Left ventricle myocardium superior (tissue), 1 donor: Measurements from ENCODE around the gene SPRYD7. TPM values are rescaled to one million over a fixed set of nuclear protein-coding genes. Genes with fewer than 3 reads are reported as not detected.
"Not testable (repeated sequence)": the region's sequence is repeated elsewhere in the genome, so short reads cannot be mapped to it uniquely, and the experiment has no call there.

Source experiments
- ATAC-seq: fragments of 200-7000 bp; cut with Tn5 transposase; one replicate; pipeline ENCODE4 v1.9.1; 2020; ENCODE audit warnings: mild to moderate bottlenecking, moderate library complexity
- DNase-seq: peaks from one replicate; pipeline ENCODE4 v3.0.0-alpha.2; 2020
- intact Hi-C: fragments of 100-400 bp; cut with micrococcal nuclease; formaldehyde crosslinking; loops from one replicate; pipeline ENCODE4 v1.11.0; 2022
- total RNA-seq: library from RNA; stranded (reverse); fragmentation: NEBNext Ultra II Directional; extraction: Animal tissue kit (Norgen Biotek cat#: 25700); gene quantifications from one replicate; pipeline ENCODE4 v1.2.1, GENCODE V29; 2021
- donor health status: DM: no; HTN: yes; CAD: no; lungs with severe emphysema.

Gene SPRYD7
- total RNA-seq, 1 donor from 2014 or later: 11.8 TPM

GRCh38 chr13:49935171-49936074, 717 bp downstream of the SPRYD7 start:
- ATAC-seq (peak; percentile 36), DNase-seq (no peak)
- intact Hi-C loops: no loop called here

GRCh38 chr13:49933511-49933910, 2.6 kb downstream of the SPRYD7 start:
- intact Hi-C loops: no loop called here
- DNase-seq: no peak
- ATAC-seq: no peak

GRCh38 chr13:49932868-49933267, 3.3 kb downstream of the SPRYD7 start:
- intact Hi-C loops: no loop called here
- ATAC-seq (no peak), DNase-seq (no peak)

- intact Hi-C loops: no loop called here
- DNase-seq (no peak), ATAC-seq (no peak)
Measured at GRCh38 chr13:49932066-49932465, 4.1 kb downstream of the SPRYD7 start.

GRCh38 chr13:49927755-49928154, 8.4 kb downstream of the SPRYD7 start:
- no peak for DNase-seq
- no peak for ATAC-seq
- intact Hi-C loops: no loop called here

GRCh38 chr13:49925881-49926418, 10.2 kb downstream of the SPRYD7 start:
- ATAC-seq (no peak), DNase-seq (no peak)
- intact Hi-C loops: no loop called here

- DNase-seq (no peak), ATAC-seq (no peak)
- intact Hi-C loops: no loop called here
Measured at GRCh38 chr13:49922301-49922700, 13.8 kb downstream of the SPRYD7 start.

GRCh38 chr13:49920969-49921368, 15.2 kb downstream of the SPRYD7 start:
- intact Hi-C loops: not testable (repeated sequence)

GRCh38 chr13:49918106-49918505, 18.0 kb downstream of the SPRYD7 start:
- DNase-seq, ATAC-seq, intact Hi-C loops: not testable (repeated sequence)

More at GRCh38 chr13:49920969-49921368, 15.2 kb downstream of the SPRYD7 start:
- DNase-seq, ATAC-seq: not testable (repeated sequence)

- DNase-seq: no peak
- intact Hi-C loops: no loop called here
- no peak for ATAC-seq
Measured at GRCh38 chr13:49914947-49915346, 21.2 kb downstream of the SPRYD7 start.

GRCh38 chr13:49908637-49909036, 27.5 kb downstream of the SPRYD7 start:
- intact Hi-C loops: no loop called here
- DNase-seq (no peak), ATAC-seq (no peak)

- DNase-seq: no peak
- ATAC-seq: no peak
Measured at GRCh38 chr13:49904729-49905456, 31.2 kb downstream of the SPRYD7 start.

GRCh38 chr13:49898792-49899191, 37.3 kb downstream of the SPRYD7 start:
- ATAC-seq (no peak), DNase-seq (no peak)

More at GRCh38 chr13:49904729-49905456, 31.2 kb downstream of the SPRYD7 start:
- intact Hi-C loops: no loop called here

GRCh38 chr13:49897713-49898112, 38.4 kb downstream of the SPRYD7 start:
- DNase-seq (no peak), ATAC-seq (no peak)
- intact Hi-C loops: no loop called here

More at GRCh38 chr13:49898792-49899191, 37.3 kb downstream of the SPRYD7 start:
- intact Hi-C loops: no loop called here

- DNase-seq (no peak), ATAC-seq (no peak)
- intact Hi-C loops: no loop called here
Measured at GRCh38 chr13:49895826-49896225, 40.3 kb downstream of the SPRYD7 start.

- intact Hi-C loops: no loop called here
- ATAC-seq: no peak
Measured at GRCh38 chr13:49893591-49893990, 42.5 kb downstream of the SPRYD7 start.

GRCh38 chr13:49890376-49890775, 45.8 kb downstream of the SPRYD7 start:
- ATAC-seq: no peak
- no peak for DNase-seq
- intact Hi-C loops: no loop called here

More at GRCh38 chr13:49893591-49893990, 42.5 kb downstream of the SPRYD7 start:
- no peak for DNase-seq

- no peak for DNase-seq
- intact Hi-C loops: no loop called here
Measured at GRCh38 chr13:49878682-49879081, 57.5 kb downstream of the SPRYD7 start.

GRCh38 chr13:49877629-49878218, 58.4 kb downstream of the SPRYD7 start:
- no peak for ATAC-seq
- DNase-seq: no peak
- intact Hi-C loops: no loop called here

More at GRCh38 chr13:49878682-49879081, 57.5 kb downstream of the SPRYD7 start:
- ATAC-seq: no peak
